Thyroid gland (tissue), 4 donors: ENCODE data around the gene KRTAP5-8. TPM values are rescaled to one million over a fixed set of nuclear protein-coding genes. Genes with fewer than 3 reads are reported as not detected.

Experiments
- DNase-seq, 2 donors: peaks; one replicate each; pipeline ENCODE4 v3.0.0-alpha.2; 2019
- H3K27ac ChIP-seq, 3 donors: fragments of 200-600 bp; sonication (generic); 1 replicate in 2 of 3; 2 replicates in 1 of 3; pipeline ENCODE4 v1.5.1; 2016 to 2019; ENCODE audit warnings: mild to moderate bottlenecking in 1 of 3, moderate library complexity in 1 of 3
- H3K27me3 ChIP-seq: fragments of 200-600 bp; sonication (generic); one replicate; pipeline ENCODE4 v1.5.1; 2019
- H3K36me3 ChIP-seq, 2 donors: fragments of 200-600 bp; sonication (generic); one replicate each; pipeline ENCODE4 v1.5.1; 2016 to 2019
- H3K4me1 ChIP-seq, 2 donors: fragments of 200-600 bp; sonication (generic); one replicate each; pipeline ENCODE4 v1.5.1; 2017 to 2019
- H3K4me3 ChIP-seq, 3 donors: fragments of 200-600 bp; sonication (generic); replicated peaks in 1 of 3; 1 replicate in 2 of 3; 2 replicates in 1 of 3; pipeline ENCODE4 v1.5.1; 2016; ENCODE audit warnings: mild to moderate bottlenecking in 1 of 3
- H3K9me3 ChIP-seq: fragments of 200-600 bp; sonication (generic); one replicate; pipeline ENCODE4 v1.5.1; 2017
- CTCF ChIP-seq, 6 experiments: fragments of 200-600 bp in 3 of 6; fragments of 450-650 bp in 3 of 6; sonication (generic) in 3 of 6; IDR thresholded peaks; one replicate each; pipeline ENCODE4 v1.5.1; 2016 to 2019; ENCODE audit warnings: antibody characterized with exemption in 6 of 6, mild to moderate bottlenecking in 2 of 6, inconsistent platforms in 1 of 6, moderate library complexity in 1 of 6
- POLR2A ChIP-seq, 2 donors: fragments of 450-650 bp; IDR thresholded peaks; one replicate each; pipeline ENCODE4 v1.6.1; 2017; ENCODE audit warnings: antibody characterized with exemption in 2 of 2, mild to moderate bottlenecking in 2 of 2, moderate library complexity in 1 of 2
- WGBS, 2 donors: methylation state at CpG; one replicate each; pipeline ENCODE4 v1.1.5; 2017; 5-methylcytosine and 5-hydroxymethylcytosine counted together
- intact Hi-C: fragments of 100-400 bp; cut with DNase I; formaldehyde crosslinking; loops from one replicate; pipeline ENCODE4 v1.15.1; 2023
- total RNA-seq, 4 donors: library from RNA; depleted of rRNA; stranded (reverse); fragments of >200 nt; gene quantifications; one replicate each; pipeline ENCODE4 v1.2.3, GENCODE V29; 2016

KRTAP5-8 gene
- total RNA-seq, 4 donors from 2014 or later: 0.49 TPM; not detected in 3

GRCh38 chr11:71548716-71549151 is 10.9 kb downstream of the KRTAP5-8 start:
- DNase-seq: no peak
- no peaks in the 10 kb centered on the region for H3K9me3 ChIP-seq
- 100% methylated on average over 2 of the region's 5 CpGs; no CpG with 5 or more reads in 1 of the 2 donors for WGBS, 2 donors
- no peaks in the 10 kb centered on the region for H3K36me3 ChIP-seq
- H3K4me3 ChIP-seq: no peak overlapping the region
- TF ChIP-seq CTCF (IDR thresholded peaks at IDR 0.05) (no peak), POLR2A (IDR thresholded peaks at IDR 0.05) (no peak)
- H3K27me3 ChIP-seq: no peaks in the 10 kb centered on the region
- no peak overlapping the region for H3K27ac ChIP-seq
- intact Hi-C loops: no loop called here
- H3K4me1 ChIP-seq: no peaks in the 10 kb centered on the region

- Histone ChIP-seq H3K4me1 (no peaks in the 10 kb centered on the region), H3K27ac (no peak overlapping the region), H3K27me3 (no peaks in the 10 kb centered on the region), H3K4me3 (no peak overlapping the region), H3K9me3 (no peaks in the 10 kb centered on the region), H3K36me3 (no peaks in the 10 kb centered on the region)
- 93 to 96% methylated on average over 1 of the region's 1 CpG for WGBS, 2 donors
- TF ChIP-seq POLR2A (IDR thresholded peaks at IDR 0.05) (no peak), CTCF (IDR thresholded peaks at IDR 0.05) (no peak)
- no peak for DNase-seq
- intact Hi-C loops: no loop called here
Measured at GRCh38 chr11:71551711-71552110, 13.9 kb downstream of the KRTAP5-8 start.

GRCh38 chr11:71554996-71555395 is 17.2 kb downstream of the KRTAP5-8 start:
- intact Hi-C loops: no loop called here
- Histone ChIP-seq H3K4me3 (no peak overlapping the region), H3K27ac (no peak overlapping the region), H3K4me1 (no peaks in the 10 kb centered on the region), H3K27me3 (no peaks in the 10 kb centered on the region), H3K9me3 (no peaks in the 10 kb centered on the region), H3K36me3 (no peaks in the 10 kb centered on the region)
- TF ChIP-seq POLR2A (IDR thresholded peaks at IDR 0.05) (no peak), CTCF (IDR thresholded peaks at IDR 0.05) (no peak)
- no peak for DNase-seq
- WGBS, 2 donors: 93% methylated on average over 5 of the region's 6 CpGs; no CpG with 5 or more reads in 1 of the 2 donors

GRCh38 chr11:71555508-71555907 is 17.7 kb downstream of the KRTAP5-8 start:
- Histone ChIP-seq H3K27me3 (no peaks in the 10 kb centered on the region), H3K9me3 (no peaks in the 10 kb centered on the region), H3K4me3 (no peak overlapping the region), H3K36me3 (no peaks in the 10 kb centered on the region), H3K4me1 (no peaks in the 10 kb centered on the region), H3K27ac (no peak overlapping the region)
- 90 to 93% methylated on average over 3 to 6 of the region's 11 CpGs for WGBS, 2 donors
- DNase-seq: no peak
- no peak for TF ChIP-seq CTCF (IDR thresholded peaks at IDR 0.05)
- TF ChIP-seq POLR2A (IDR thresholded peaks at IDR 0.05): no peak
- intact Hi-C loops: no loop called here

- Histone ChIP-seq H3K9me3 (no peaks in the 10 kb centered on the region), H3K27ac (no peak overlapping the region), H3K4me1 (no peaks in the 10 kb centered on the region), H3K36me3 (no peaks in the 10 kb centered on the region), H3K27me3 (no peaks in the 10 kb centered on the region), H3K4me3 (no peak overlapping the region)
- 83 to 86% methylated on average over 4 of the region's 4 CpGs for WGBS, 2 donors
- TF ChIP-seq POLR2A (IDR thresholded peaks at IDR 0.05): no peak
- no peak for TF ChIP-seq CTCF (IDR thresholded peaks at IDR 0.05)
- intact Hi-C loops: no loop called here
- no peak for DNase-seq
Measured at GRCh38 chr11:71556018-71556417, 18.2 kb downstream of the KRTAP5-8 start.
